Astrocyte of the cerebellum (primary cell): ENCODE results near the gene GIGYF1.
A peak's percentile ranks its signal among the peaks of the same experiment; 100 is the strongest.

Experiments
- DNase-seq: peaks from one replicate; pipeline ENCODE4 v3.0.0-alpha.2; 2011; ENCODE audit warnings: low read depth
- H3K4me3 ChIP-seq: 2 replicates; pipeline ENCODE4 v1.5.1; 2011; ENCODE audit warnings: mild to moderate bottlenecking, low read depth, low read length, moderate library complexity
- CTCF ChIP-seq: IDR thresholded peaks from 2 replicates; pipeline ENCODE4 v1.5.1; 2012; ENCODE audit warnings: low read length, low read depth, moderate library complexity, mild to moderate bottlenecking; ENCODE audit errors: missing control alignments
- in situ Hi-C: cut with HindIII; loops from 2 replicates; pipeline ENCODE4 v1.10.0; 2017; ENCODE audit warnings: low sequenced_read_pairs

Gene GIGYF1

GRCh38 chr7:100641860-100642533 is 52.1 kb downstream of the GIGYF1 start:
- in situ Hi-C loops = no loop called here
- H3K4me3 ChIP-seq = no peak overlapping the region
- TF ChIP-seq CTCF = no peak
- DNase-seq = no peak

- in situ Hi-C loops = no loop called here
- TF ChIP-seq CTCF = no peak
- no peak within 1 kb of the TSS for H3K4me3 ChIP-seq
- DNase-seq = no peak
These were observed 52.6 kb downstream of the GIGYF1 start, which contains the start of gene TFR2 for GRCh38 chr7:100641463-100641859. TFR2 (minus strand) TSS chr7:100641552; CDS start chr7:100641509, 43 bp downstream.

DNA sequence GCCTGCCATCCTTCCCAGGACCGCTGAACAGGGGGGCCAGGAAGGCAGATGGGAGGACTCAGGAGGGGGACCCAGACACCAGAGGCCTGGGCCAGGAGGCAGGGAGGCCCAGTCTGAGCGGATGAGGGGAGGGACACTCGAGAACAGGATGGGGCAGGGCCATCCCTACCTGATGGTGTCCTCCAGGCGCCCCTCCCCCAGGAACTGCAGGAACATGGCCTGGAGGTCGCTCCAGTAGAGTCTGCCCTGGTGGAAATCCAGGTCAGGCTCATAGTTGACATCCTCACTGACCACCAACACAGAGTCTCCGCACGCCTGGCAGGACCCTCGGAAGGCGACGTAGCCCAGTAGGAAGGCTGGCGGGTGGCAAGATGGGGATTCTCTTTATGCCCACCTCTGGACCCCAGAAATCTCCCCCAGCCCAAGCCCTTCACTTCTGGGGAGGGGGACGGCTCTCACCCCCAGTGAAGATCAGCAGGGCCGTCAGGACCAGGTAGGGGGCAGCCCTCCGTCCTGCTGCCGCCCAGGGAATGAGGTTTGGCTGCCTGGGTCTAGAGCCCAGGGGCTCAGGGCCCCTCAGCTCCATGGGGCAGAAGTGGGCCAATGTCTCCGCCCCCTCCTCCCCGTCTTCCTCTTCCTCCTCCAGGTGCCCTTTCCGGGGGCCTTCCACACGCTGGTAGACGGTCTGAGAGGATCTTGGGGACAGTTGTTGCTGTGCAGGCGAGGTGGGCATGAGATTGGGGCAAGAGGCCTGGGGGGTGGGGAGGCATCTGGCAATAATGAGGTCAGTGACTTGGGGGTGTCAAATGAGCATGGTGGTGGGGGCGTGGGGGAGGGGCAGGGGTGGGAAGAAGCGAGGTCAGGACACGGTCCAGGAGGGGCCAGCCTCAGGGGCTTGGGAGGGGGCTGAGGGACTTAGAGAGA is 53.3 kb downstream of the GIGYF1 start:
- no peak overlapping the region for H3K4me3 ChIP-seq
- in situ Hi-C loops = no loop called here
- no peak for TF ChIP-seq CTCF
- DNase-seq = no peak

DNA sequence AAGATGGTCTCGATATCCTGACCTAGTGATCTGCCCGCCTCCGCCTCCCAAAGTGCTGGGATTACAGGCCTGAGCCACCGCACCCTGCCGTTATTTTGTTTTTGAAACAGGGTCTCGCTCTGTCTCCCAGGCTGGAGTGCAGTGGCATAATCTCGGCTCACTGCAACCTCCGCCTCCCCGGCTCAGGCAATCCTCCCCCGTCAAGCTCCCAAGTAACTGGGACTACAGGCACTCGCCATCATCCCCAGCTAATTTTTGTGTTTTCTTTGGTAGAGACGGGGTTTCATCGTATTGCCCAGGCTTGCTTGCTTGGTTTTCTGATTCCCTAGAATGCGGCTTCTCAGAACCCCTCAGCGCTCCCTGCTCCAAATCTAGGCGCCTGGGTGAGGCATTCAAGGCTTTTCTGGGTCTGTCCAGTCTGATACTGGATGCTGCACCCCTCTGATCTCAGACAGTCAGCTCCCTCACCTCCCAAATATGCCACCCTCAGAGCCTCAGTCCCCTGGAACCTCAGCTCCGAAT is 54.0 kb downstream of the GIGYF1 start:
- in situ Hi-C loops = no loop called here
- TF ChIP-seq CTCF = no peak
- H3K4me3 ChIP-seq = no peak overlapping the region
- no peak for DNase-seq

DNA sequence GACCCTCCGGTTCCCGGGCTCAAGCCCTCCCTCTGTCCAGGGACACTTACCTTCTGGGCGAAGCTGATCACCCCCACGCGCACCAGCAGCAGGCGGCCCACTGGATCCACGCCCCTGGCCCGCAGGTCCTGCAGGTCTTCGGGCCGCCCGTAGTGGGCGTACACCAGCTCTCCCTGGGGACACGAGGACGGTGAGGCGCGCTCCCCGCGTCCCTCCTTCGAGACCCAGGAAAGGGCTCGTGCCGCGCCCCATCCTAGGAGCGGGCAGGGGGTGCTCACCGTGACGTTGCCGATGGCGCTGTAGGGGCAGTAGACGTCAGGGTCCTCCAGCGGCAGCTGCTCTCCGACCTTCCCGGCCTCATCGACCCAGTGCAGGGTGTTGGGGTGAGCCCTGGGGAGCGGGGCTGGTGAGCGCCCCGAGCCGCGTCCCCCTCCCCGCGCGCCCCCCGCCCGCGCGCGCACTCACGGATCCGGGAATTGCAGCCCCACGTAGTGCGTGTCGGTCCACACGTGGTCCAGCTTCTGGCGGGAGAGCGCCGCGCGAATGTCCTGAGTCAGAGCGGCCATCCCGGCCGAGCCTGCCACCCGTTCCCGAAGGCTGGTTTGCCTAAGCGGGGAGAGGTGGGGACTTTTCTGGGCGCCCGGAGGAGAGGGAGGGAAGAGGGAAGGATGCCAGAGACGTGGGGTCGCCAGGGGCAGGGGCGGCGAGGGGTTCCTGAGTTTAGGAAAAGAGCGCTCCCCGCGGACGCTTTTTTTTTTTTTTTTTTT is 60.9 kb downstream of the GIGYF1 start:
- peak overlapping the region; percentile 34 for H3K4me3 ChIP-seq
- DNase-seq = no peak
- in situ Hi-C loops = no loop called here
- TF ChIP-seq CTCF = peak; percentile 31

- no peak overlapping the region for H3K4me3 ChIP-seq
- no peak for TF ChIP-seq CTCF
- in situ Hi-C loops = no loop called here
- DNase-seq = no peak
These were observed 64.0 kb downstream of the GIGYF1 start for GRCh38 chr7:100630066-100630465.
